T1000 (cell line): Measurements from ENCODE around the gene STARD3.

Experiments used
- DNase-seq: peaks from one replicate; lab custom pipeline; 2025; ENCODE audit warnings: mixed read lengths; lab: John Stamatoyannopoulos, UW

STARD3 gene

GRCh38 chr17:39672522-39673334 lies 35.8 kb downstream of the STARD3 start:
- no peak for DNase-seq

GRCh38 chr17:39673335-39674081 lies 36.6 kb downstream of the STARD3 start:
- DNase-seq, result no peak

- DNase-seq, result no peak
Measured at GRCh38 chr17:39674179-39674578, 37.2 kb downstream of the STARD3 start.

GRCh38 chr17:39674702-39675389 lies 37.9 kb downstream of the STARD3 start:
- DNase-seq, result no peak

GRCh38 chr17:39675390-39676082 lies 38.6 kb downstream of the STARD3 start:
- DNase-seq, result no peak

- no peak for DNase-seq
Measured at GRCh38 chr17:39676198-39676819, 39.4 kb downstream of the STARD3 start.

- no peak for DNase-seq
Measured at GRCh38 chr17:39677072-39677471, 40.1 kb downstream of the STARD3 start.

- no peak for DNase-seq
Measured at GRCh38 chr17:39677542-39678339, 40.8 kb downstream of the STARD3 start.

- DNase-seq, result no peak
Measured at GRCh38 chr17:39678340-39679116, 41.6 kb downstream of the STARD3 start.

GRCh38 chr17:39679521-39680192 lies 42.7 kb downstream of the STARD3 start:
- DNase-seq, result no peak

GRCh38 chr17:39683295-39683939 lies 46.5 kb downstream of the STARD3 start:
- no peak for DNase-seq

GRCh38 chr17:39684369-39685192 lies 47.6 kb downstream of the STARD3 start:
- DNase-seq, result no peak

- no peak for DNase-seq
Measured at GRCh38 chr17:39687101-39687545, 50.2 kb downstream of the STARD3 start.

GRCh38 chr17:39687546-39688474 lies 50.9 kb downstream of the STARD3 start, which contains the start of gene PGAP3:
TSS of gene PGAP3 (minus strand) at chr17:39688057. CDS start at chr17:39688014, 43 bp downstream.
- DNase-seq, result peak; percentile 92

- no peak for DNase-seq
Measured at GRCh38 chr17:39688475-39688835, 51.5 kb downstream of the STARD3 start.

GRCh38 chr17:39688945-39689344 lies 52.0 kb downstream of the STARD3 start:
- no peak for DNase-seq

GRCh38 chr17:39694593-39694992 lies 57.6 kb downstream of the STARD3 start:
- DNase-seq, result no peak
